DMS153 (cell line): ENCODE data around the gene MC1R.
"Not testable (repeated sequence)": the region's sequence is repeated elsewhere in the genome, so short reads cannot be mapped to it uniquely, and the experiment has no call there.

Experiments used
- DNase-seq: peaks from one replicate; lab custom pipeline; 2025; lab: John Stamatoyannopoulos, UW

Gene MC1R

GRCh38 chr16:89918453-89919347 is at the start of gene MC1R:
MC1R (plus strand) TSS chr16:89918862; CDS start chr16:89919259, 397 bp downstream.
- no peak for DNase-seq

- DNase-seq = no peak
These were observed 48.8 kb upstream of the MC1R start for GRCh38 chr16:89869911-89870310.

- no peak for DNase-seq
These were observed 48.2 kb upstream of the MC1R start for GRCh38 chr16:89870440-89870839.

GRCh38 chr16:89871895-89872294 is 46.8 kb upstream of the MC1R start:
- DNase-seq = no peak

- peak; percentile 71 for DNase-seq
These were observed 45.3 kb upstream of the MC1R start, which contains the start of gene TCF25 for GRCh38 chr16:89873109-89873971. TCF25 (plus strand) TSS chr16:89873592; CDS start chr16:89873668, 76 bp downstream.

- DNase-seq = peak; percentile 83
These were observed 44.5 kb upstream of the MC1R start for GRCh38 chr16:89873972-89874689.

- DNase-seq = not testable (repeated sequence)
These were observed 39.5 kb upstream of the MC1R start for GRCh38 chr16:89879123-89879522.

- no peak for DNase-seq
These were observed 37.9 kb upstream of the MC1R start for GRCh38 chr16:89880477-89881367.

- no peak for DNase-seq
These were observed 37.3 kb upstream of the MC1R start for GRCh38 chr16:89881368-89881730.

GRCh38 chr16:89883346-89884040 is 35.2 kb upstream of the MC1R start:
- no peak for DNase-seq

GRCh38 chr16:89884041-89884421 is 34.6 kb upstream of the MC1R start:
- no peak for DNase-seq

- DNase-seq = no peak
These were observed 31.4 kb upstream of the MC1R start for GRCh38 chr16:89887243-89887642.

GRCh38 chr16:89890200-89890599 is 28.5 kb upstream of the MC1R start:
- no peak for DNase-seq

- no peak for DNase-seq
These were observed 27.6 kb upstream of the MC1R start for GRCh38 chr16:89890886-89891657.

GRCh38 chr16:89892055-89892630 is 26.5 kb upstream of the MC1R start:
- no peak for DNase-seq

GRCh38 chr16:89892635-89893034 is 26.0 kb upstream of the MC1R start:
- no peak for DNase-seq

GRCh38 chr16:89893642-89894548 is 24.8 kb upstream of the MC1R start:
- no peak for DNase-seq
